Neural progenitor cell (in vitro differentiated cells): Measurements from ENCODE around the gene TRAM2. TPM values are rescaled to one million over a fixed set of nuclear protein-coding genes. Genes with fewer than 3 reads are reported as not detected.

ENCODE experiments used
- DNase-seq: peaks from one replicate; pipeline ENCODE4 v3.0.0-alpha.2; 2016; ENCODE audit warnings: low spot score
- H2AFZ ChIP-seq: fragments of 200-600 bp; sonication (generic); replicated peaks from 2 replicates; pipeline ENCODE4 v1.6.1; 2016; ENCODE audit warnings: antibody characterized with exemption
- H3F3A ChIP-seq: fragments of 200-600 bp; sonication (generic); 2 replicates; pipeline ENCODE4 v1.6.1; 2016; ENCODE audit warnings: antibody characterized with exemption, low read depth
- H3K27ac ChIP-seq: fragments of 200-600 bp; sonication (generic); 2 replicates; pipeline ENCODE4 v1.5.1; 2016; ENCODE audit warnings: mild to moderate bottlenecking
- H3K27me3 ChIP-seq: fragments of 200-600 bp; sonication (generic); 2 replicates; pipeline ENCODE4 v1.6.1; 2016; ENCODE audit warnings: mild to moderate bottlenecking, moderate library complexity
- H3K36me3 ChIP-seq: fragments of 200-600 bp; sonication (generic); 2 replicates; pipeline ENCODE4 v1.5.1; 2016
- H3K4me1 ChIP-seq: fragments of 200-600 bp; sonication (generic); 2 replicates; pipeline ENCODE4 v1.6.1; 2016; ENCODE audit warnings: mixed run types
- H3K4me2 ChIP-seq: fragments of 200-600 bp; sonication (generic); 2 replicates; pipeline ENCODE4 v1.6.1; 2016
- H3K4me3 ChIP-seq: fragments of 200-600 bp; sonication (generic); 2 replicates; pipeline ENCODE4 v1.5.1; 2016
- H3K79me2 ChIP-seq: fragments of 200-600 bp; sonication (generic); 2 replicates; pipeline ENCODE4 v1.6.1; 2016; ENCODE audit warnings: low read depth
- H3K9ac ChIP-seq: fragments of 200-600 bp; sonication (generic); 2 replicates; pipeline ENCODE4 v1.6.1; 2016
- H3K9me3 ChIP-seq: fragments of 200-600 bp; sonication (generic); 2 replicates; pipeline ENCODE4 v1.5.1; 2016; ENCODE audit warnings: low read depth
- H4K20me1 ChIP-seq: fragments of 200-600 bp; sonication (generic); 2 replicates; pipeline ENCODE4 v1.6.1; 2016; ENCODE audit warnings: low read depth
- H3K27ac Mint-ChIP-seq: 3 replicates; pipeline ENCODE4 v1.8.0; 2021; ENCODE audit warnings: mixed read lengths
- H3K27me3 Mint-ChIP-seq: 2 replicates; pipeline ENCODE4 v1.8.0; 2022; ENCODE audit warnings: low read depth, mild to moderate bottlenecking, inconsistent platforms, moderate library complexity, mixed read lengths; ENCODE audit not compliant: insufficient read depth
- H3K36me3 Mint-ChIP-seq: 3 replicates; pipeline ENCODE4 v1.8.0; 2021; ENCODE audit warnings: mixed read lengths
- H3K4me1 Mint-ChIP-seq: 3 replicates; pipeline ENCODE4 v1.8.0; 2021; ENCODE audit warnings: mixed read lengths
- H3K4me3 Mint-ChIP-seq: 3 replicates; pipeline ENCODE4 v1.8.0; 2021; ENCODE audit warnings: mild to moderate bottlenecking, moderate library complexity, mixed read lengths
- H3K9me3 Mint-ChIP-seq: 3 replicates; pipeline ENCODE4 v1.8.0; 2020; ENCODE audit warnings: mixed read lengths
- EZH2 ChIP-seq: fragments of 200-600 bp; sonication (generic); IDR thresholded peaks from 2 replicates; pipeline ENCODE4 v1.6.1; 2017; ENCODE audit warnings: antibody characterized with exemption, mild to moderate bottlenecking, moderate library complexity
- EZH2phosphoT487 ChIP-seq: fragments of 200-600 bp; sonication (generic); IDR thresholded peaks from 2 replicates; pipeline ENCODE4 v1.6.1; 2017; ENCODE audit warnings: antibody characterized with exemption
- total RNA-seq: library from RNA; depleted of rRNA; stranded (reverse); fragments of >200 nt; gene quantifications from 2 replicates; pipeline ENCODE4 v1.2.3, GENCODE V29; 2015; ENCODE audit warnings: low replicate concordance
- TF ChIP-seq, protein P1 (sequence below): fragments of 200-600 bp; sonication (generic); IDR thresholded peaks from 2 replicates; pipeline ENCODE4 v1.5.1; 2017; ENCODE audit warnings: antibody characterized with exemption, mild to moderate bottlenecking

Gene TRAM2
- total RNA-seq, 1 donor from 2014 or later, result 12.3 TPM

- Mint-ChIP-seq H3K9me3 (no peaks in the 10 kb centered on the region), H3K36me3 (peaks cover 5% of the 10 kb centered on the region), H3K4me1 (peaks cover 4% of the 10 kb centered on the region), H3K27ac (no peak overlapping the region), H3K4me3 (no peak overlapping the region), H3K27me3 (peaks cover 2% of the 10 kb centered on the region)
- H3K4me1 ChIP-seq, result peaks cover 6% of the 10 kb centered on the region
- no peak for TF ChIP-seq EZH2
- TF ChIP-seq, protein P1, sequence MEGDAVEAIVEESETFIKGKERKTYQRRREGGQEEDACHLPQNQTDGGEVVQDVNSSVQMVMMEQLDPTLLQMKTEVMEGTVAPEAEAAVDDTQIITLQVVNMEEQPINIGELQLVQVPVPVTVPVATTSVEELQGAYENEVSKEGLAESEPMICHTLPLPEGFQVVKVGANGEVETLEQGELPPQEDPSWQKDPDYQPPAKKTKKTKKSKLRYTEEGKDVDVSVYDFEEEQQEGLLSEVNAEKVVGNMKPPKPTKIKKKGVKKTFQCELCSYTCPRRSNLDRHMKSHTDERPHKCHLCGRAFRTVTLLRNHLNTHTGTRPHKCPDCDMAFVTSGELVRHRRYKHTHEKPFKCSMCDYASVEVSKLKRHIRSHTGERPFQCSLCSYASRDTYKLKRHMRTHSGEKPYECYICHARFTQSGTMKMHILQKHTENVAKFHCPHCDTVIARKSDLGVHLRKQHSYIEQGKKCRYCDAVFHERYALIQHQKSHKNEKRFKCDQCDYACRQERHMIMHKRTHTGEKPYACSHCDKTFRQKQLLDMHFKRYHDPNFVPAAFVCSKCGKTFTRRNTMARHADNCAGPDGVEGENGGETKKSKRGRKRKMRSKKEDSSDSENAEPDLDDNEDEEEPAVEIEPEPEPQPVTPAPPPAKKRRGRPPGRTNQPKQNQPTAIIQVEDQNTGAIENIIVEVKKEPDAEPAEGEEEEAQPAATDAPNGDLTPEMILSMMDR, result no peak
- no peak for TF ChIP-seq EZH2phosphoT487
- no peaks in the 10 kb centered on the region for H3K27me3 ChIP-seq
- no peak overlapping the region for H3K9ac ChIP-seq
- no peak overlapping the region for H2AFZ ChIP-seq
- H3K36me3 ChIP-seq, result no peaks in the 10 kb centered on the region
- no peak overlapping the region for H3K27ac ChIP-seq
- H4K20me1 ChIP-seq, result no peaks in the 10 kb centered on the region
- H3K9me3 ChIP-seq, result no peaks in the 10 kb centered on the region
- no peak for DNase-seq
- H3K4me3 ChIP-seq, result no peak overlapping the region
- no peaks in the 10 kb centered on the region for H3K79me2 ChIP-seq
- no peak overlapping the region for H3K4me2 ChIP-seq
- no peaks in the 10 kb centered on the region for H3F3A ChIP-seq
Observed at GRCh38 chr6:52531396-52531795, 45.5 kb downstream of the TRAM2 start.

DNA sequence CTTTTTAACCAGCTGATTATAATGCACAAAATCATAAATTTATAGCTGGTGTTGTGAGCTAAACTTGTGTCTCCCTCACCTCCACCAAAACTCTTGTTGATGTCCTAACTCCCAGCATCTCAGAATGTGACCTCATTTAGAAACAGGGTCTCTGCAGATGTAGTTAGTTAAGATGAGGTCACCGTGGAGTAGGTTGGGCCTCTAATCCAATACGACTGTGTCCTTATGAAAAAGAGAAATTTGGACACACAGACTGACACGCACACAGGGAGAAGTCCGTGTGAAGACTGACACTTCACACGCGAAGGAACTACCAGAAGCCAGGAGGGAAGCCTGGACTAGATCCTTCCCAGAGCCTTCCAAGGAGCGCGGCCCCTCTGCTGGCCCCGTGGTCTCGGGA is 46.5 kb downstream of the TRAM2 start:
- Histone ChIP-seq H3K4me1 (no peaks in the 10 kb centered on the region), H3K27me3 (no peaks in the 10 kb centered on the region), H3K4me2 (no peak overlapping the region), H3K4me3 (no peak overlapping the region), H3K9ac (no peak overlapping the region), H2AFZ (no peak overlapping the region), H3K36me3 (no peaks in the 10 kb centered on the region), H4K20me1 (no peaks in the 10 kb centered on the region), H3K79me2 (no peaks in the 10 kb centered on the region), H3K27ac (no peak overlapping the region), H3F3A (no peaks in the 10 kb centered on the region), H3K9me3 (no peaks in the 10 kb centered on the region)
- H3K36me3 Mint-ChIP-seq, result peaks cover 5% of the 10 kb centered on the region
- H3K9me3 Mint-ChIP-seq, result no peaks in the 10 kb centered on the region
- H3K4me3 Mint-ChIP-seq, result no peak overlapping the region
- no peaks in the 10 kb centered on the region for H3K4me1 Mint-ChIP-seq
- no peak for DNase-seq
- TF ChIP-seq EZH2phosphoT487, result no peak
- TF ChIP-seq EZH2, result no peak
- TF ChIP-seq, protein P1, result no peak
- no peak overlapping the region for H3K27ac Mint-ChIP-seq
- H3K27me3 Mint-ChIP-seq, result peaks cover 4% of the 10 kb centered on the region

DNA sequence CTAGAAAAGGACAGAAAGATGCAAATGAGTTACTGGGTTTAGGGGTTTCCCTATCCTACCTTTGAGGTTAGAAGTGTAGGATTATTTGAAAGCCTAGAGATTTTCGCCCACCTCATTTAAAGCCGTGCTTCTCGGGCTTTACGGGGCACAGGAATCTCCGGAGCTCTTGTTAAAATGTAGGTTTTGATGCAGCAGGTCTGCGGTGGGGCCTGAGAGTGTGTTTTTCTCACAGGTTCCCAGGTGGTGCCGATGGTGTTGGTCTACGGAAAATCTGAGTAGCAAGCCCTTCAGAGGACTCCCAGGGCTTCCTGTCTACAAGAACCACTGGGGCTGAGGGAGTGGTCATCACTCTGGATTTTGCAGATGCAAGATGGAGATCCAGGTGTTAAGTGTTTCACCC is 47.5 kb downstream of the TRAM2 start:
- H3K27me3 Mint-ChIP-seq, result peaks cover 4% of the 10 kb centered on the region
- Histone ChIP-seq H3K4me2 (no peak overlapping the region), H3K9ac (no peak overlapping the region), H3K79me2 (no peaks in the 10 kb centered on the region), H3F3A (no peaks in the 10 kb centered on the region), H2AFZ (no peak overlapping the region), H3K36me3 (no peaks in the 10 kb centered on the region), H3K27me3 (no peaks in the 10 kb centered on the region), H3K9me3 (no peaks in the 10 kb centered on the region), H4K20me1 (no peaks in the 10 kb centered on the region), H3K4me1 (peaks cover 8% of the 10 kb centered on the region), H3K4me3 (no peak overlapping the region), H3K27ac (no peak overlapping the region)
- no peak for DNase-seq
- peaks cover 5% of the 10 kb centered on the region for H3K4me1 Mint-ChIP-seq
- peaks cover 4% of the 10 kb centered on the region for H3K36me3 Mint-ChIP-seq
- H3K27ac Mint-ChIP-seq, result no peak overlapping the region
- H3K9me3 Mint-ChIP-seq, result no peaks in the 10 kb centered on the region
- no peak for TF ChIP-seq EZH2
- TF ChIP-seq EZH2phosphoT487, result no peak
- TF ChIP-seq, protein P1, result no peak
- H3K4me3 Mint-ChIP-seq, result no peak overlapping the region
